Gastrocnemius medialis (tissue), 4 donors: ENCODE results near the gene AHI1. TPM values are rescaled to one million over a fixed set of nuclear protein-coding genes. Genes with fewer than 3 reads are reported as not detected.

Experiments
- ATAC-seq, 2 donors: fragments of 150-250 bp; one replicate each; pipeline ENCODE4 v1.9.1; 2016
- DNase-seq, 2 donors: peaks; one replicate each; pipeline ENCODE4 v3.0.0-alpha.2; 2019
- H3K27ac ChIP-seq, 4 donors: fragments of 200-600 bp; sonication (generic); 1 replicate in 1 of 4; 2 replicates in 3 of 4; pipeline ENCODE4 v1.5.1; 2016 to 2018; ENCODE audit warnings: mild to moderate bottlenecking in 2 of 4, moderate library complexity in 1 of 4
- H3K27me3 ChIP-seq, 3 donors: fragments of 200-600 bp; sonication (generic) in 2 of 3; 1 replicate in 1 of 3; 2 replicates in 2 of 3; pipeline versions ENCODE4 v1.5.1 to v1.6.0; 2016 to 2019; ENCODE audit warnings: mild to moderate bottlenecking in 1 of 3, moderate library complexity in 1 of 3
- H3K36me3 ChIP-seq, 2 donors: fragments of 200-600 bp; sonication (generic) in 1 of 2; one replicate each; pipeline ENCODE4 v1.5.1; 2017 to 2018
- H3K4me1 ChIP-seq, 2 donors: fragments of 200-600 bp; sonication (generic) in 1 of 2; one replicate each; pipeline ENCODE4 v1.5.1; 2016 to 2017; ENCODE audit warnings: mild to moderate bottlenecking in 2 of 2
- H3K4me3 ChIP-seq, 4 donors: fragments of 200-600 bp; sonication (generic) in 3 of 4; 1 replicate in 1 of 4; 2 replicates in 3 of 4; pipeline ENCODE4 v1.5.1; 2016 to 2019; ENCODE audit warnings: mild to moderate bottlenecking in 2 of 4
- H3K9me3 ChIP-seq, 3 donors: fragments of 200-600 bp; sonication (generic) in 2 of 3; 1 replicate in 1 of 3; 2 replicates in 2 of 3; pipeline ENCODE4 v1.5.1; 2016 to 2019
- POLR2A ChIP-seq, 2 donors: fragments of 450-650 bp; IDR thresholded peaks; one replicate each; pipeline ENCODE4 v1.6.1; 2017; ENCODE audit warnings: antibody characterized with exemption in 2 of 2, mild to moderate bottlenecking in 2 of 2, moderate library complexity in 2 of 2
- in situ Hi-C, 4 donors: fragments of 200-750 bp; cut with MboI; loops; one replicate each; pipeline versions ENCODE4 v1.15.0 to v1.8.0; 2017; ENCODE audit warnings: low sequenced_read_pairs in 4 of 4
- intact Hi-C: fragments of 100-400 bp; cut with DNase I; formaldehyde crosslinking; loops from one replicate; pipeline ENCODE4 v1.15.1; 2023; ENCODE audit warnings: low total_unique reads
- total RNA-seq, 4 donors: library from RNA; depleted of rRNA; stranded (reverse); fragments of >200 nt; gene quantifications; one replicate each; pipeline versions ENCODE4 v1.1.0 to v1.2.3, GENCODE V29; 2016
- TF ChIP-seq, protein P1 (sequence below), 5 experiments: fragments of 450-650 bp in 3 of 5; fragments of 200-600 bp in 2 of 5; sonication (generic) in 2 of 5; IDR thresholded peaks in 4 of 5; conservative IDR thresholded peaks in 1 of 5; 1 replicate in 4 of 5; 2 replicates in 1 of 5; pipeline ENCODE4 v1.5.1; 2016 to 2019; ENCODE audit warnings: antibody characterized with exemption in 5 of 5, mild to moderate bottlenecking in 3 of 5, moderate library complexity in 3 of 5

The AHI1 gene
- total RNA-seq = 10 to 100 TPM in 2 of 4 donors, 1 to 10 TPM in 2; 3.5 to 16.8 (median 8.2) TPM

DNA sequence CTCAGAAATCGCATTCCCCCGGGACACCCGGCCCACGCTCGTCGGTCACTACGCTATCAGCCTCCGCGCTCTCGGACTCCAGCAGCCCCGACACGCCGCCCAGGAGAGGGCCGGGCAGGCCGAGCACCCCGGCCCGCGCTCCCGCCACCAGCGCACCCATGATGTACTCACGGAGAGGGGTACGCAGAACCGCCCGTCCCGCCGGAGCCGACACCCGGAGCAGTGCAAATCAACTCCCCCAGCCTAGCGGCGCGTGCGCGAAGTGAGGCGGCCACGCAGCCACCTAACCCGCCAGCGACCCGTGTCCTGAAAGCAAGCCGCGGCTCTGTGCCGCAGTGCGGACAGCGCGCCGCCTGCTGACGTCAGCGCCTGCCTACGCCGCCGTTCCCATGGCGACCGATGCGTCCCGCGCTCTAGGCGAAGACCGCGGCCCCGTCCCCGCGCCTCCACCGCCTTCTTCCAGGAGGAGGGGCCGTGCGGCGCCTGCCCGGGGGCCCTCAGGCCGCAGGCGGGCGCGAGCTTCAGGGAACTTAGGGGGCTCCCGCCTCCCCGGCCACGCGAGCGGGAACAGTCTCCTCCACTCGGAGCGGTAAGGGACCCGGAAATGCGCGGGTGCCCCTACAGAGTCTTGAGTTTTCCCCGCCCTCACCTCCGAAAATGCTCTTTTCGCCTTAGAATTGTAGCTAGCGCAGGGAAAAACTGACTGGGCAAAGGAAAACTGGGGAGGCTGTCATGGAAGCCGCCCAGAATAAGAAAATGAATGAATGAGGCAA, at the start of gene AHI1:
TSS of gene AHI1 (minus strand) at position 329 of the 773 bp plus-strand sequence. CDS start 5,503 bp downstream, outside the sequence.
- intact Hi-C loops (loop anchor here (1.0 to 10.0 kb wide), 4 partner anchors 425 to 793 kb away; partner anchors contain the start of gene HBS1L), in situ Hi-C loops (no loop called here)
- ATAC-seq (peak; percentile 87 to 89), DNase-seq (peak; percentile 89 to 93)
- Histone ChIP-seq H3K27ac (peak within 1 kb of the TSS; percentile 92 to 97 (median 96)), H3K27me3 (no peaks in the 10 kb centered on the region), H3K4me1 (peaks cover 15 to 28% of the 10 kb centered on the region in 2 donors), H3K9me3 (no peaks in the 10 kb centered on the region), H3K4me3 (peak within 1 kb of the TSS; percentile 89 to 99 (median 94)), H3K36me3 (no peaks in the 10 kb centered on the region)
- TF ChIP-seq, protein P1, sequence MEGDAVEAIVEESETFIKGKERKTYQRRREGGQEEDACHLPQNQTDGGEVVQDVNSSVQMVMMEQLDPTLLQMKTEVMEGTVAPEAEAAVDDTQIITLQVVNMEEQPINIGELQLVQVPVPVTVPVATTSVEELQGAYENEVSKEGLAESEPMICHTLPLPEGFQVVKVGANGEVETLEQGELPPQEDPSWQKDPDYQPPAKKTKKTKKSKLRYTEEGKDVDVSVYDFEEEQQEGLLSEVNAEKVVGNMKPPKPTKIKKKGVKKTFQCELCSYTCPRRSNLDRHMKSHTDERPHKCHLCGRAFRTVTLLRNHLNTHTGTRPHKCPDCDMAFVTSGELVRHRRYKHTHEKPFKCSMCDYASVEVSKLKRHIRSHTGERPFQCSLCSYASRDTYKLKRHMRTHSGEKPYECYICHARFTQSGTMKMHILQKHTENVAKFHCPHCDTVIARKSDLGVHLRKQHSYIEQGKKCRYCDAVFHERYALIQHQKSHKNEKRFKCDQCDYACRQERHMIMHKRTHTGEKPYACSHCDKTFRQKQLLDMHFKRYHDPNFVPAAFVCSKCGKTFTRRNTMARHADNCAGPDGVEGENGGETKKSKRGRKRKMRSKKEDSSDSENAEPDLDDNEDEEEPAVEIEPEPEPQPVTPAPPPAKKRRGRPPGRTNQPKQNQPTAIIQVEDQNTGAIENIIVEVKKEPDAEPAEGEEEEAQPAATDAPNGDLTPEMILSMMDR (IDR thresholded peaks at IDR 0.05 in 4 of 5, conservative IDR thresholded peaks at IDR 0.05 in 1 of 5) = peak in 4 of 5 experiments; percentile 15 to 39 (median 30)
- TF ChIP-seq POLR2A (IDR thresholded peaks at IDR 0.05) = peak; percentile 81 to 93

DNA sequence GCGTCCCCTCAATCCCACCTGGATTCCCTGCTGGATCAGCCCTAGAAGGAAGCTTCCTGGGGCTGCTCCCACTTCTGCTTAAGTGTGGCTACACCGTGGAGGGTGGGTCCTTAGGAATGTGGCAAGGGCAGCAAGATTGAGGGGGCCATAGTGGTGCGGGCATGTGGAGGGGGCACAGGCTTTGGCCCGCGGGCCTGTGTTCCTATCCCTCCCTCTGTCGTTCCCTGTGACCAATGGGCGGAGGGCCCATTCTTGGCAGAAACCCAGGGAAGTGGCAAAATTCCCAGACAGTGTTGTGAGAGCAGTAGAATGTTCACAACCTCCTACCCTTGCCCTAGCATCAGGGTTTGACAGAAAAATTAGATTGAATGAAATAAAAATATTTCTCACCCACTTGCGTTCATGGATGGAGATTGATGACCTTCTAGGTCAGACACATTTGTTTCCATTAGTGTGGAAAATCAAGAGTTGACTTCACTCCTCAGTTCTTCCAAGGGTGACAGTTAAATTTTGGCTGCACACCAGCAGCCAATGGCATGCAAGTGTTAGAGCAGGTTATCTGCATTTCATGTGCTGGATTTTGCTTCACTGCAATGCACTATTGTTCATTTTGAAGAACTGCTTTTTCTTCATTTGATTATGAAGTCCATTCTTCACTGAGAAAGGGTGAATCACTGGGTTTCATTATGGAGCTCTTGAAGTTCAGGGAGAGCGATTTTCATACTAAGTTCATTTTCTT, 49.3 kb upstream of the AHI1 start:
- no peak for TF ChIP-seq POLR2A (IDR thresholded peaks at IDR 0.05)
- TF ChIP-seq, protein P1 (IDR thresholded peaks at IDR 0.05 in 4 of 5, conservative IDR thresholded peaks at IDR 0.05 in 1 of 5) = no peak
- Histone ChIP-seq H3K36me3 (no peaks in the 10 kb centered on the region), H3K27ac (no peak overlapping the region), H3K27me3 (no peaks in the 10 kb centered on the region), H3K9me3 (no peaks in the 10 kb centered on the region), H3K4me1 (no peaks in the 10 kb centered on the region), H3K4me3 (no peak overlapping the region)
- in situ Hi-C loops (loop anchor here (25.0 kb wide), 1 partner anchor 390 kb away; no protein-coding TSS in a partner anchor), intact Hi-C loops (no loop called here)
- no peak for ATAC-seq
- DNase-seq = no peak

DNA sequence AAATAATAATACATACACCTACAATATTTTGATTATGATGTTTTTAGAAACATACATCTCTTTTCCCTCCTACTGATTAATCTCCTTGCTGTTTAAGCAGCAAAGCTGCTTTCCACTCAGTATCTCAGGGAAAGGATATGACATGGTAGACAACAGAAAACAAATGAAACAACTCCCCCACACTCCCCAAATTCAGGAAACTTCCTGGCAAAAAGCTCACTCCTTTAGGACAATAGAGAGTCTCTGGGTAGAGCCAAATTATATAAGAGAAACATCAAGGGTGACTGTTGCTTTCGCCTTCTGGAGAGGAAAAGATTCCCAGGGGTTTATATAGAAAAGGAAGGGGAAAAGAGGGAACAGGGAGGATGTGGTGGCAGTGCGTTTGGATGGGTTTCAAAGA, 48.7 kb upstream of the AHI1 start:
- Histone ChIP-seq H3K36me3 (no peaks in the 10 kb centered on the region), H3K27me3 (no peaks in the 10 kb centered on the region), H3K4me3 (no peak overlapping the region), H3K9me3 (no peaks in the 10 kb centered on the region), H3K27ac (no peak overlapping the region), H3K4me1 (no peaks in the 10 kb centered on the region)
- intact Hi-C loops (no loop called here), in situ Hi-C loops (loop anchor here (25.0 kb wide), 1 partner anchor 391 kb away; no protein-coding TSS in a partner anchor)
- no peak for DNase-seq
- TF ChIP-seq, protein P1 (IDR thresholded peaks at IDR 0.05 in 4 of 5, conservative IDR thresholded peaks at IDR 0.05 in 1 of 5) = no peak
- no peak for TF ChIP-seq POLR2A (IDR thresholded peaks at IDR 0.05)
- ATAC-seq = no peak

DNA sequence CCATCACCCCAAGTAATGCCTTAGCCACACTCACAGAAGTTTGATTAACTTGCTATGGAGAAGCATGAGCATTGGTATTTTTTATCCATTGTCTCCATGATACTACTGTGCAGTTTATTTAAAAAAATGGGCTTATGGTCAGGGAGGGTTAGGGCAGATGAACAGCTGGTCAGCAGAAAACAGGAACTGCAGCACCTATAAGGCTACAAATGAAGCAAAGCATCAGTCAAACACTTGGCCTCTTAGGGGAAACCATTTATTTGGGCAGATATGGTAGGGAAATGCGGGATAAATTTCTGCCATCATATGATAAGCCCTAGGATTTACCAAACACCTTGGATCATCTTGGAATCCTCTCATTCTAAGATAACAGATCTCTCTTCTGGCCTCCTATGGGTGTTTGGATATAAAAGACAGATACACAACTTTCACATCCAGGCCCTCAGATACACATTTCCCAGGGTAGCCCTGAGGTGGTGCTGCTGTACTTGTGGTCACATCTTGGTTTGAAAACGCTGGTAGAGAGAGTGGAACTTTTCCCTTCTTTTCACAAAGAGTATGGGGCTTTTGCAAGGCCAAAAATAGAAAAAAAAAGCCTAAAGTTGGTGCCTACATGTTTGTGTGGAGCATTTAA, 42.8 kb upstream of the AHI1 start:
- in situ Hi-C loops = loop anchor here (25.0 kb wide), 1 partner anchor 397 kb away; no protein-coding TSS in a partner anchor
- TF ChIP-seq, protein P1 (IDR thresholded peaks at IDR 0.05 in 4 of 5, conservative IDR thresholded peaks at IDR 0.05 in 1 of 5) = no peak
- TF ChIP-seq POLR2A (IDR thresholded peaks at IDR 0.05) = no peak
- no peaks in the 10 kb centered on the region for H3K4me1 ChIP-seq
- DNase-seq (no peak), ATAC-seq (no peak)
- H3K27ac ChIP-seq = no peak overlapping the region
- no peak overlapping the region for H3K4me3 ChIP-seq
- intact Hi-C loops = no loop called here
- H3K27me3 ChIP-seq = no peaks in the 10 kb centered on the region
- no peaks in the 10 kb centered on the region for H3K36me3 ChIP-seq
- H3K9me3 ChIP-seq = no peaks in the 10 kb centered on the region
